Urothelium cell line (cell line): Measurements from ENCODE around the gene INPP4A.
A peak's percentile ranks its signal among the peaks of the same experiment; 100 is the strongest.

Experiments used
- DNase-seq: peaks from one replicate; pipeline ENCODE4 v3.0.0; 2011; ENCODE audit warnings: low spot score, mixed read lengths
- FAIRE-seq: peaks from 2 replicates; lab custom pipeline; 2011; peaks lifted over from hg19 to GRCh38; lab: Jason Lieb, UNC

INPP4A gene

GRCh38 chr2:98489486-98489885, 44.8 kb downstream of the INPP4A start:
- FAIRE-seq (no peak), DNase-seq (no peak)

- FAIRE-seq (no peak), DNase-seq (no peak)
Measured at GRCh38 chr2:98489971-98490962, 45.6 kb downstream of the INPP4A start.

GRCh38 chr2:98492441-98492840, 47.8 kb downstream of the INPP4A start:
- no peak for FAIRE-seq

GRCh38 chr2:98494699-98495098, 50.0 kb downstream of the INPP4A start:
- DNase-seq (no peak), FAIRE-seq (no peak)

More at GRCh38 chr2:98492441-98492840, 47.8 kb downstream of the INPP4A start:
- DNase-seq: no peak

- no peak for FAIRE-seq
Measured at GRCh38 chr2:98496750-98497493, 52.3 kb downstream of the INPP4A start.

GRCh38 chr2:98498703-98499440, 54.2 kb downstream of the INPP4A start:
- DNase-seq: no peak
- no peak for FAIRE-seq

More at GRCh38 chr2:98496750-98497493, 52.3 kb downstream of the INPP4A start:
- DNase-seq: no peak

- FAIRE-seq: no peak
- no peak for DNase-seq
Measured at GRCh38 chr2:98500561-98500960, 55.9 kb downstream of the INPP4A start.

GRCh38 chr2:98501223-98501622, 56.6 kb downstream of the INPP4A start:
- DNase-seq: no peak
- FAIRE-seq: no peak

GRCh38 chr2:98501876-98502275, 57.2 kb downstream of the INPP4A start:
- DNase-seq: no peak
- no peak for FAIRE-seq

GRCh38 chr2:98502556-98503335, 58.1 kb downstream of the INPP4A start:
- DNase-seq (peak; percentile 63), FAIRE-seq (no peak)

- DNase-seq (no peak), FAIRE-seq (no peak)
Measured at GRCh38 chr2:98503481-98504105, 58.9 kb downstream of the INPP4A start.

GRCh38 chr2:98504381-98505109, 59.9 kb downstream of the INPP4A start:
- FAIRE-seq: no peak
- DNase-seq: no peak

- DNase-seq (no peak), FAIRE-seq (no peak)
Measured at GRCh38 chr2:98505311-98505808, 60.7 kb downstream of the INPP4A start.

- FAIRE-seq: no peak
Measured at GRCh38 chr2:98505971-98506664, 61.5 kb downstream of the INPP4A start.

GRCh38 chr2:98506881-98507280, 62.2 kb downstream of the INPP4A start:
- no peak for FAIRE-seq
- no peak for DNase-seq

More at GRCh38 chr2:98505971-98506664, 61.5 kb downstream of the INPP4A start:
- no peak for DNase-seq

GRCh38 chr2:98507461-98507860, 62.8 kb downstream of the INPP4A start:
- DNase-seq: no peak
- no peak for FAIRE-seq

- no peak for DNase-seq
Measured at GRCh38 chr2:98507891-98508708, 63.4 kb downstream of the INPP4A start.

More at GRCh38 chr2:98507891-98508708, 63.4 kb downstream of the INPP4A start:
- no peak for FAIRE-seq
